Duodenal mucosa (tissue), 2 donors: ENCODE measurements around the gene HES7.
A peak's percentile ranks its signal among the peaks of the same experiment; 100 is the strongest.
"Not testable (repeated sequence)": the region's sequence is repeated elsewhere in the genome, so short reads cannot be mapped to it uniquely, and the experiment has no call there.

Experiments
- H3K27ac ChIP-seq: one replicate; pipeline ENCODE4 v1.7.0; 2013; ENCODE audit warnings: low read depth, low read length
- H3K27me3 ChIP-seq, 2 donors: one replicate each; pipeline ENCODE4 v1.7.0; 2013; ENCODE audit warnings: low read length in 2 of 2, control low read depth in 1 of 2; ENCODE audit not compliant: insufficient read depth in 2 of 2, control insufficient read depth in 1 of 2
- H3K36me3 ChIP-seq, 2 donors: one replicate each; pipeline ENCODE4 v1.7.0; 2013; ENCODE audit warnings: low read length in 2 of 2, control low read depth in 1 of 2; ENCODE audit not compliant: insufficient read depth in 2 of 2, control insufficient read depth in 1 of 2
- H3K4me1 ChIP-seq, 2 donors: one replicate each; pipeline ENCODE4 v1.7.0; 2013; ENCODE audit warnings: low read length in 2 of 2, control low read depth in 1 of 2; ENCODE audit not compliant: insufficient read depth in 2 of 2, control insufficient read depth in 1 of 2
- H3K4me3 ChIP-seq, 2 donors: one replicate each; pipeline ENCODE4 v1.7.0; 2013; ENCODE audit warnings: low read length in 2 of 2, low read depth in 1 of 2
- H3K9ac ChIP-seq, 2 donors: one replicate each; pipeline ENCODE4 v1.7.0; 2013; ENCODE audit warnings: low read length in 2 of 2, low read depth in 1 of 2
- H3K9me3 ChIP-seq, 2 donors: one replicate each; pipeline ENCODE4 v1.7.0; 2013; ENCODE audit warnings: low read length in 2 of 2, control low read depth in 1 of 2; ENCODE audit not compliant: control insufficient read depth in 1 of 2

HES7 gene

DNA sequence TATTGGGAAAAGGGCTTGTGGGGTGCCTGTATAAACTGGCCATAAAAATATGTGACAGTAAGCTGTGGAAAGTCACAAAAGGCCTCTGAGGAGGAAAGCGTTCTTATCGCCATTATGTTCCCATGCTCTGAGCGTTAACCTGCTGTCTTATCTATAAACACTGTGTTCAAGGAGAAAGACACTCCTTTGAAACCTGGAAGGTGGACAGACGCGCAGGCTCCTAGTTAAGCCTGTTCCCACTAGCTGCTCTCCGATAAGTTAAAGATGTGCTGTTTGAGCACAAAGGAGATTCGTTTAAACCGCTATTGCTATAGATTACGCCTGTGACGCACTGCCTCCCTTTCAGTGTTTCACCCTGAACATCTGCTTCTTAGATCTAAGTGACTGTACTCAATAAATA lies 41.6 kb downstream of the HES7 start:
- H3K9ac ChIP-seq = no peak overlapping the region
- H3K4me3 ChIP-seq = no peak overlapping the region
- peaks cover 7 to 14% of the 10 kb centered on the region in 2 donors for H3K4me1 ChIP-seq
- H3K27ac ChIP-seq = no peak overlapping the region
- H3K9me3 ChIP-seq = no peaks in the 10 kb centered on the region
- H3K36me3 ChIP-seq = no peaks in the 10 kb centered on the region
- H3K27me3 ChIP-seq = peaks cover 12 to 16% of the 10 kb centered on the region in 2 donors

DNA sequence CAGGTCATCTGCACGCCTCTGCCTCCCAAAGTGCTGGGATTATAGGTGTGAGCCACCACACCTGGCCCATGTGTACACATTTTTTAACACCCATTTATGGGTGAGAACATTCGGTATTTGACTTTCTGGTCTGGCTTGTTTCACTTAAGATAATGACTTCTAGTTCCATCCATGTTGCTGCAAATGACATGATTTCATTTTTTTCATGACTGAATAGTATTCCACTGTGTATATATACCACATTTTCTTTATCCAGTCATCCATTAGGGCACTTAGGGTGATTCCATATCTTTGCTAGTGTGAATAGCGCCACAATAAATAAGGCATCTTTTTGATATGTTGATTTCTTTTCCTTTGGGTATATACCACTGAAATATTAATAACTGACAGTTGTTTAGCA lies 42.0 kb downstream of the HES7 start:
- Histone ChIP-seq H3K27ac (no peak overlapping the region), H3K4me3 (no peak overlapping the region), H3K9me3 (no peaks in the 10 kb centered on the region), H3K36me3 (no peaks in the 10 kb centered on the region), H3K27me3 (peaks cover 16 to 20% of the 10 kb centered on the region in 2 donors), H3K4me1 (peaks cover 7 to 14% of the 10 kb centered on the region in 2 donors), H3K9ac (no peak overlapping the region)

DNA sequence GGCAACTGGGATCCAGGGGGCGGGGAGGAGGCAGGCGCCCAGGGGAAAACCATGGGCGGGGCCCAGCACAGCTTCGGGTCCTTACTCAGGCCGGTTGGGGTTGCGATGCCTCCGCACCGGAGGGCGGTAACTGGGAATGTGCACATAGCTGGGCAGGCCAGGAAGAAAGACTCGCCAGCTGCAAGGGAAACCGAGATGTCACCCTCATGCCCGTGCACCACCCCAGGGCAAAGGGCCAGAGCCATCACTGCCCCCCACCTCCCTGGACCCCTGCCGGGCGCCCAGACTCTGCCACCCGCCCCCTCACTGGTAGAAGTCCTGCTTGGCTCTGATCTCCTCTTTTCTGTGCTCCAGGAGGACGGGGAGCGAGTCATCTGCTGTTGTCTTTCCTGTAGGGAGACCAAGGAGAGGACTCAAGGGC lies 43.1 kb downstream of the HES7 start:
- Histone ChIP-seq H3K9ac (no peak overlapping the region), H3K36me3 (no peaks in the 10 kb centered on the region), H3K4me3 (no peak overlapping the region), H3K4me1 (peaks cover 7 to 14% of the 10 kb centered on the region in 2 donors), H3K27me3 (peaks cover 19 to 22% of the 10 kb centered on the region in 2 donors), H3K9me3 (no peaks in the 10 kb centered on the region), H3K27ac (no peak overlapping the region)

DNA sequence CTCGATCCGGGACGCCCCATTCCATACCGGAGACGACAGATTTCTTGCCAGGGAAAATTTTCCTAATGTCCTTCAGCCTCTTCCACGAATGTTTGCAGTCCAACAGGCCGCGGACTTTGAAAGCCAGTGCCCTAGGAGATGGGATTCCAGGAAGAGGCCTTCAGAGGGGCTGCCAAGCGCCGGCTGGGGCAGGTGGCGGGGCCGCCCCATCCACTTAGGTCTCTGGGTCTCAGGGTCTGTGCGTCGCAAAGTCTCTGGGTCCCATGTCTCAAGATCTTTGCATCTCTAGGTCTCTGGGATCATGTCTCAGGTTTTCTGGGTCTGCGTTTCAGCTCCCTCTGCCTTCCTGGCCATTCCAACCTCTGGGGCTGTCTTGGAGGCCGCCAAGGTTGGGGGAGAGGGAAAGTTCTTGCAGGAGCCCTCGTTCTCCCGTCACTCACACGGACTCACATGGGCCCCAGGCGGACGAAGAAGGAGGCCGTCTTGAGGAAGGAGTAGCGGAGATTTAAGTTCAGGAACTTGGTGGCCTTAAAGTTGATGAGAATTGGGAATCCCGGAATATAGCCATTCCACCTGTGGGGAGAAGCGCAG lies 43.6 kb downstream of the HES7 start:
- Histone ChIP-seq H3K27ac (no peak overlapping the region), H3K27me3 (peaks cover 24 to 26% of the 10 kb centered on the region in 2 donors), H3K4me1 (peaks cover 7 to 14% of the 10 kb centered on the region in 2 donors), H3K36me3 (no peaks in the 10 kb centered on the region), H3K9me3 (no peaks in the 10 kb centered on the region), H3K4me3 (peak overlapping the region; percentile 52 to 72), H3K9ac (peak overlapping the region in 1 of 2 donors; percentile 18)

DNA sequence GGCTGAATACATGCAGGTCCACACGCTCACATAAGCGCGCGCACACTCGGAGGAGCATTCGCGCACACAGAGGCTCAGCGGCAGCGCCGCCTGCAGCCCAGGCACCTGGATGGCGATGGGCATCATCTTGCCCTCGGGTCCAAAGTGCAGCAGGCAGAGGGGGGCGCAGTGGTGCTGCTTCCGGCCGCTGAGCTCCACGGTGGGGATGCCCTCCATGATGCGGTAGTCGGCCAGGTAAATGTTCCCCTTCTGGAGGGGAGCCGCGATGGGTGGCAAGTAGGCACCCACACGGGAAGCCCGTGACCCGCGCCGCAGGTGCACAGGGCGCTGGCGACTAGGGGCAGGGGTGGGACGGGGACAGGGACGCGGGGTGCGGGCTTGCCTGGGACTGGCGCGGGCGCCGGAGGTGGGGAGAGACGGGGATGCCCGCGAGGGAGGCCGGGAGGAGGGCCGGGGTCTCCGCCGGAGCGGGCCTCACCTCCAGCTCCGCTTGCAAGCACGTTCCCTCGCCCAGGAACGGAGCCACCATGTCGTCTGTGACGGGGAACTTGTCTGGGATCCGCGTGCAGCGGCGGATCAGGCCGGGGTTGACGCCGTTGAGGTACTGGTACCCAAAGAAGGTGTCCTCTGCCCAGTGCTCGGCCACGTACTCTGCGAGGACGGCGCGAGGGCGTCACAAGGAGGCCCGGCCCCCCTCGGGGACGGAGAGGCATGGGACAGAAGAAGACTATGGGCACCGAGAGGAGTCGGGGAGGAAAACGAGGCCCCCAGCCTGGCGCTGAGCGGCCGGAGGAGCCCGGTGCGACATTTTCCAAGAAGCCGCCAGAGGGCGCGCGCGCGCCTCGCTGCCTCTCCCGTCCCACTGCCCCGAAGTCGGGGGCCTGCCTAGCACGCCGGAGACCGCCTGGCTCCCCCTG lies 44.4 kb downstream of the HES7 start:
- Histone ChIP-seq H3K4me3 (peak overlapping the region; percentile 52 to 72), H3K9ac (peak overlapping the region; percentile 18 to 32), H3K4me1 (peaks cover 7 to 14% of the 10 kb centered on the region in 2 donors), H3K36me3 (no peaks in the 10 kb centered on the region), H3K27ac (no peak overlapping the region), H3K9me3 (no peaks in the 10 kb centered on the region), H3K27me3 (peaks cover 31 to 34% of the 10 kb centered on the region in 2 donors)

DNA sequence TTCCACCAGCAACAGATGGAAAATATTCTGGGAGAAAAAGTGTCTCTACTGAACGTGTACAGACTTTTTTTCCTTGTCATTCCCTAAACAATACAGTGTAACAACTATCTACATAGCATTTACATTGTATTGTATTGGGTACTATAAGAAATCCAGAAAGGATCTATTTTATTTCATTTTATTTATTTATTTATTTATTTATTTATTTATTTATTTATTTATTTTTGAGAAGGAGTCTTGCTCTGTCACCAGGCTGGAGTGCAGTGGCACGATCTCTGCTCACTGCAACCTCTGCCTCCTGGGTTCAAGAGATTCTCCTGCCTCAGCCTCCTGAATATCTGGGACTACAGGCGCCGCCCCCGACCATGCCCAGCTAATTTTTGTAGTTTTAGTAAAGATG lies 46.0 kb downstream of the HES7 start:
- H3K9ac ChIP-seq, H3K9me3 ChIP-seq, H3K27ac ChIP-seq, H3K4me3 ChIP-seq, H3K36me3 ChIP-seq: not testable (repeated sequence)
- Histone ChIP-seq H3K27me3 (peaks cover 47 to 49% of the 10 kb centered on the region in 2 donors), H3K4me1 (peaks cover 14 to 22% of the 10 kb centered on the region in 2 donors)

DNA sequence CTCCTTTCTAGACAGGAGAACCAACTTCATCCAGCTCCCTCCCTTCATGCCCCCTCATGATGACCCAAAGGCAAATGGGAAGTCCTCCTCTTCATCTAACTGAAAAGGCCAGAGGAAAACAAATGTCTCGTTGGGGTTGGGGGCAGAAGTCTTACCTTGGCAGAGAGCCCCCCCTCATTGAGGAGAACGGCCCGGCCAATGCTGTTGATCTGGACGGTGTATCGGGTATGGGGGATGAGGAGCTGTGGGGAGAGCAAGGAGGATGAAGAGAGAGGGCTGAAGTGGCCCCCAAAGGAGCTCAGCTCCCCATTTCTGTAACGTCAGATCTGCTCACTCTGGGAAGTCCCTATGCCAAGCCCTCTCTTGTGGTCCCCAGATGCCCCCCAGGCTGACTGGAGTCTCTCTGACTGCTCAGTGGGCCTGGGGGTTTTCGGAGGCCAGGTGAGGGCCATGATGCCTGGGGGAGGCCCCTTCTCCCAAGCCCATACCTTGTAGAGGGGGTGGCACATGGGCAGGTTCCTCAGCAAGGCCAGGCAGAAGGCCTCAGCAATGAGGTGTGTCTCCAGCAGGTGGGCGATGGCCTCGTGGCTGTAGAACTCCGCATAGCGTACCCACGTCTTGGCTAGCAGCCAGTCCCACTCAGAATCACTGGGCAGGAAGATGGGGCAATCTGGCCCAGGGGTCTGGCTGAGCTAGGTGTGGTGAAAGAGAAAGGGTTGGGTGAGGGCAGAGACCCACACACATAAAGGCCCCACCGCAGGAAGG lies 47.2 kb downstream of the HES7 start:
- Histone ChIP-seq H3K9ac (no peak overlapping the region), H3K27ac (no peak overlapping the region), H3K9me3 (no peaks in the 10 kb centered on the region), H3K4me3 (no peak overlapping the region), H3K27me3 (peaks cover 59 to 62% of the 10 kb centered on the region in 2 donors), H3K4me1 (peaks cover 14 to 29% of the 10 kb centered on the region in 2 donors), H3K36me3 (no peaks in the 10 kb centered on the region)

DNA sequence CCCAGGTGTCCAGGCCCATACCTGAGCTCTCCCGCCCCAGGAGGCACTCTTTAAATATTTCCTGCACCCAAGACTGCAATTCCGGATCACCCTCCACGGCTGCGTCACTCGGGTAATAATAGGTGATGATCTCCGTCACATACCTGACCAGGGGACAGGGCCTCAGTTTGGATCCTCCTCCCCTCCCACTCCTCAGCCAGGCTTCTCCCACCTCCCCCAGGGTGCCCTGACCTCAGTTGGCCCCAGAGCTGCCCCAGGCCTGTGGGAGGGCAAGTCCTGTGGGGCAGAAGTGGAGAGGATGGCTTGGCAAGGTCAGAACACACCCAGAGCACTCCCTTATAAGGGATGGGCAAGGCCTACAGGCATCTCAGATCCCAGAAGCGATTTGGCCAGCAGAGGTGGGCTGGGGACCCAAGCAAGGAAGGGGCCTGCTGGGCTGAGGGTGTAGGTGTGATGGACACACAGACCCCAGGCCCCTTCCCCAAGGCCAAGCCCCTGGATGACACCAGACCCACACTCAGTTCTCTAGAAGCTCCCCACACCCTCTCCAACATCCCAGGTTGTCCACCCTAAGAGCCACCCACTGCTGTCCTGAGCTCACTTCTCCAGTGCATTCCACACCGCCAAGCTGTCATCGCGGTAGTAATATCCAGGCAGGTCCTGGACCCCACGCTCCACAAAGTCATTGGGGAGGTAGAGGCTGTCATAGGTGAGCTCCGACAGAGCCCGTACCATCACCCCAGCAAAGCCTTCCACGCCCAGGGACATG lies 48.1 kb downstream of the HES7 start:
- Histone ChIP-seq H3K9ac (no peak overlapping the region), H3K9me3 (no peaks in the 10 kb centered on the region), H3K4me1 (peaks cover 14 to 29% of the 10 kb centered on the region in 2 donors), H3K27ac (no peak overlapping the region), H3K27me3 (peaks cover 67 to 68% of the 10 kb centered on the region in 2 donors), H3K4me3 (no peak overlapping the region), H3K36me3 (no peaks in the 10 kb centered on the region)

DNA sequence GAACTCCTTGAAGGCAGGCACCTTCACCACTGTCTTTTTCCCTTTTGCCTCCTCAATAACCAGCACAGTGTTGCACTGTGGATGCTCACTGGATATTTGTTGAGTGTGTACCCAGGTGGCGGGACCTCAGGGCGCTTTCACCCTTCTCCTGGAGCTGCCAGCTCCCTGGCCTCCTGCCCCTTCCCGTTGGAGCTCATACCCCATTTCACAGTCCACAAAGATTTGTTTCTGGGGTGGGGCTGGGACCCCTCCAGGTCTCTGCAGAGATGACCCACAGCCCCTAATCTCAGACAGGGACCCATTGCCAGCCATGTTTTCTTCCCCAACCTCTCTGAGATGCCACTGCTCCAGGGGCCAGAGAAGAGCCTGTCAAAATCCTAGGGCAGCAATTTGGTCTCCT lies 48.8 kb downstream of the HES7 start:
- Histone ChIP-seq H3K27ac (no peak overlapping the region), H3K9ac (no peak overlapping the region), H3K36me3 (no peaks in the 10 kb centered on the region), H3K9me3 (no peaks in the 10 kb centered on the region), H3K4me3 (no peak overlapping the region), H3K27me3 (peaks cover 62 to 66% of the 10 kb centered on the region in 2 donors), H3K4me1 (peaks cover 14 to 26% of the 10 kb centered on the region in 2 donors)
